Cardiac septum (tissue), 1 donor: Measurements from ENCODE around the gene TRPM1. TPM values are rescaled to one million over a fixed set of nuclear protein-coding genes. Genes with fewer than 3 reads are reported as not detected.

Experiments used
- DNase-seq: peaks from one replicate; pipeline ENCODE4 v3.0.0-alpha.2; 2020; ENCODE audit warnings: low spot score
- intact Hi-C: fragments of 100-400 bp; cut with DNase I; formaldehyde crosslinking; loops from one replicate; pipeline ENCODE4 v1.14.0; 2022
- long read RNA-seq: library from polyadenylated mRNA; unstranded; transcript quantifications from one replicate; pipeline ENCODE4 v2.0.0, GENCODE V29; 2021
- total RNA-seq: library from RNA; stranded (reverse); fragmentation: NEBNext Ultra II Directional; extraction: Animal tissue kit (Norgen Biotek cat#: 25700); gene quantifications from one replicate; pipeline ENCODE4 v1.2.1, GENCODE V29; 2021
- donor health status: DM: no; HTN: no; CAD: no.

The TRPM1 gene
- not detected for total RNA-seq
- long read RNA-seq: 0 reads

- intact Hi-C loops: no loop called here
- no peak for DNase-seq
These were observed at the start of gene TRPM1 for GRCh38 chr15:31101262-31102038. Gene TRPM1, minus strand, starts transcription at chr15:31101725. Its CDS starts 20,370 bp downstream, at chr15:31081355.

GRCh38 chr15:31150732-31151231 is 49.3 kb upstream of the TRPM1 start:
- no peak for DNase-seq
- intact Hi-C loops: no loop called here

- intact Hi-C loops: no loop called here
- DNase-seq: no peak
These were observed 48.5 kb upstream of the TRPM1 start for GRCh38 chr15:31149987-31150386.

GRCh38 chr15:31149088-31149505 is 47.6 kb upstream of the TRPM1 start:
- intact Hi-C loops: no loop called here
- no peak for DNase-seq

- intact Hi-C loops: no loop called here
- DNase-seq: no peak
These were observed 47.0 kb upstream of the TRPM1 start for GRCh38 chr15:31148297-31149087.

- DNase-seq: no peak
These were observed 46.4 kb upstream of the TRPM1 start for GRCh38 chr15:31147944-31148296.

GRCh38 chr15:31147456-31147855 is 45.9 kb upstream of the TRPM1 start:
- no peak for DNase-seq
- intact Hi-C loops: no loop called here

More at GRCh38 chr15:31147944-31148296, 46.4 kb upstream of the TRPM1 start:
- intact Hi-C loops: no loop called here

GRCh38 chr15:31145271-31145911 is 43.9 kb upstream of the TRPM1 start:
- no peak for DNase-seq
- intact Hi-C loops: no loop called here

GRCh38 chr15:31141792-31142191 is 40.3 kb upstream of the TRPM1 start:
- intact Hi-C loops: no loop called here
- DNase-seq: no peak

- no peak for DNase-seq
- intact Hi-C loops: no loop called here
These were observed 35.2 kb upstream of the TRPM1 start for GRCh38 chr15:31136607-31137328.

- no peak for DNase-seq
- intact Hi-C loops: no loop called here
These were observed 34.5 kb upstream of the TRPM1 start for GRCh38 chr15:31136016-31136415.

- intact Hi-C loops: no loop called here
- no peak for DNase-seq
These were observed 34.0 kb upstream of the TRPM1 start for GRCh38 chr15:31135523-31135922.

- intact Hi-C loops: no loop called here
These were observed 32.4 kb upstream of the TRPM1 start for GRCh38 chr15:31133890-31134289.

GRCh38 chr15:31131853-31132375 is 30.4 kb upstream of the TRPM1 start:
- intact Hi-C loops: no loop called here
- DNase-seq: no peak

More at GRCh38 chr15:31133890-31134289, 32.4 kb upstream of the TRPM1 start:
- no peak for DNase-seq

GRCh38 chr15:31130576-31131237 is 29.2 kb upstream of the TRPM1 start:
- intact Hi-C loops: no loop called here
- no peak for DNase-seq

GRCh38 chr15:31129769-31130303 is 28.3 kb upstream of the TRPM1 start:
- intact Hi-C loops: loop anchor here (10.0 kb wide), 1 partner anchor 225 kb away; the partner anchor contains the start of gene FAN1
- DNase-seq: no peak

- intact Hi-C loops: loop anchor here (10.0 kb wide), 1 partner anchor 224 kb away; the partner anchor contains the start of gene FAN1
These were observed 27.6 kb upstream of the TRPM1 start for GRCh38 chr15:31128919-31129768.

More at GRCh38 chr15:31128919-31129768, 27.6 kb upstream of the TRPM1 start:
- peak; percentile 87 for DNase-seq
